PC-9 (cell line): Measurements from ENCODE around the gene VKORC1. TPM values are rescaled to one million over a fixed set of nuclear protein-coding genes. Genes with fewer than 3 reads are reported as not detected.

Source experiments
- BruUV-seq: library from RNA; stranded (reverse); fragments of 400-500 nt; replicated peaks from 2 replicates; lab custom pipeline; 2021; lab: Mats Ljungman, UMichigan
- CTCF ChIA-PET: fragments of 300-600 bp; sonication (Branson Sonifier 250); formaldehyde crosslinking; loops from one replicate; lab custom pipeline; 2022; ENCODE audit warnings: antibody characterized with exemption; lab: Charles Lee
- POLR2A ChIA-PET: fragments of 300-600 bp; sonication (Branson Sonifier 250); formaldehyde crosslinking; loops from one replicate; lab custom pipeline; 2022; ENCODE audit warnings: antibody characterized with exemption; ENCODE audit not compliant: unreplicated experiment; lab: Charles Lee
- DNase-seq, 2 experiments: peaks; one replicate each; pipeline versions ENCODE4 v3.0.0 to v3.0.0-alpha.2; 2015 to 2022; ENCODE audit warnings: mixed read lengths in 1 of 2
- H2AFZ ChIP-seq: fragments of 200-600 bp; sonication (generic); 2 replicates; pipeline ENCODE4 v1.8.1; 2017; ENCODE audit warnings: antibody characterized with exemption
- H3F3A ChIP-seq: fragments of 200-600 bp; sonication (generic); 2 replicates; pipeline ENCODE4 v1.8.1; 2017; ENCODE audit warnings: antibody characterized with exemption, mild to moderate bottlenecking, low read depth; ENCODE audit not compliant: insufficient read depth
- H3K27ac ChIP-seq: fragments of 200-600 bp; sonication (generic); 2 replicates; pipeline ENCODE4 v1.6.1; 2016; ENCODE audit warnings: mixed run types
- H3K27me3 ChIP-seq: fragments of 200-600 bp; sonication (generic); 2 replicates; pipeline ENCODE4 v1.6.1; 2016; ENCODE audit warnings: low read depth, mixed run types; ENCODE audit not compliant: insufficient read depth
- H3K36me3 ChIP-seq: fragments of 200-600 bp; sonication (generic); 2 replicates; pipeline ENCODE4 v1.6.1; 2016; ENCODE audit warnings: low read depth, mixed run types
- H3K4me1 ChIP-seq: fragments of 200-600 bp; sonication (generic); replicated peaks from 2 replicates; pipeline ENCODE4 v1.6.1; 2016; ENCODE audit warnings: mixed run types; ENCODE audit not compliant: insufficient read depth
- H3K4me2 ChIP-seq: fragments of 200-600 bp; sonication (generic); 2 replicates; pipeline ENCODE4 v1.6.1; 2017; ENCODE audit warnings: mixed run types
- H3K4me3 ChIP-seq: fragments of 200-600 bp; sonication (generic); 2 replicates; pipeline ENCODE4 v1.6.1; 2016; ENCODE audit warnings: mixed run types
- H3K79me2 ChIP-seq: fragments of 200-600 bp; sonication (generic); 2 replicates; pipeline ENCODE4 v1.6.1; 2017; ENCODE audit warnings: low read depth, mixed run types
- H3K9me2 ChIP-seq: fragments of 200-600 bp; sonication (generic); 2 replicates; pipeline ENCODE4 v1.8.1; 2017; ENCODE audit warnings: mild to moderate bottlenecking; ENCODE audit not compliant: insufficient read depth
- H3K9me3 ChIP-seq: fragments of 200-600 bp; sonication (generic); 2 replicates; pipeline ENCODE4 v1.8.1; 2016; ENCODE audit warnings: low read depth; ENCODE audit not compliant: insufficient read depth
- H4K20me1 ChIP-seq: fragments of 200-600 bp; sonication (generic); 2 replicates; pipeline ENCODE4 v1.8.1; 2017; ENCODE audit not compliant: insufficient read depth
- CTCF ChIP-seq: fragments of 200-600 bp; sonication (generic); conservative IDR thresholded peaks from 2 replicates; pipeline ENCODE4 v1.6.1; 2017; ENCODE audit warnings: mixed run types, antibody characterized with exemption, mild to moderate bottlenecking, moderate library complexity
- EZH2 ChIP-seq: fragments of 200-600 bp; sonication (generic); IDR thresholded peaks from 2 replicates; pipeline ENCODE4 v1.8.0; 2017; ENCODE audit warnings: antibody characterized with exemption, low read depth
- intact Hi-C: fragments of 100-400 bp; cut with micrococcal nuclease; formaldehyde crosslinking; loops from one replicate; pipeline ENCODE4 v1.10.0; 2022; ENCODE audit not compliant: unreplicated experiment
- total RNA-seq: library from RNA; stranded (reverse); gene quantifications from 2 replicates; pipeline ENCODE4 v1.2.3, GENCODE V29; 2021

VKORC1 gene
- total RNA-seq, 1 experiment from 2014 or later, result 46.0 TPM

GRCh38 chr16:31094088-31094423 lies 541 bp downstream of the VKORC1 start:
- Histone ChIP-seq H3K9me2 (no peaks in the 10 kb centered on the region), H3K27me3 (no peaks in the 10 kb centered on the region), H3K4me1 (0 out of 2 replicates have a peak, but pooled peaks cover 3% of the 10 kb centered on the region), H3K79me2 (peaks cover 4% of the 10 kb centered on the region; the same call in 1 of the 2 replicates), H4K20me1 (no peaks in the 10 kb centered on the region), H3K36me3 (no peaks in the 10 kb centered on the region), H3K4me3 (peak overlapping the region; percentile 71), H3F3A (peaks cover 24% of the 10 kb centered on the region), H3K4me2 (peak overlapping the region; percentile 90), H3K27ac (peak overlapping the region; percentile 35), H2AFZ (peak overlapping the region; percentile 97), H3K9me3 (no peaks in the 10 kb centered on the region)
- no TSS peak for BruUV-seq
- ChIA-PET CTCF (interaction anchor here (1.5 kb wide), 1 partner anchor 109 kb away, joined by 5 read pairs; the partner anchor contains the start of gene HSD3B7), POLR2A (interaction anchor here (0.8 kb wide), 1 partner anchor 24 kb away, joined by 5 read pairs; the partner anchor contains the start of gene KAT8)
- TF ChIP-seq CTCF (no peak), EZH2 (no peak)
- intact Hi-C loops, result loop anchor here (1.0 to 10.0 kb wide), 5 partner anchors 23 to 291 kb away; partner anchors contain the start of genes HSD3B7, KAT8 and STX4
- DNase-seq, result peak in 1 of 2 experiments; percentile 26

GRCh38 chr16:31093132-31093703 lies 1.4 kb downstream of the VKORC1 start:
- H3K27ac ChIP-seq, result no peak overlapping the region
- ChIA-PET CTCF (interaction anchor here (1.1 to 1.5 kb wide), 2 partner anchors 108 kb away, joined by 3 to 5 read pairs; partner anchors contain the start of gene HSD3B7), POLR2A (no interaction called here)
- peak overlapping the region; percentile 71; the same call in 1 of the 2 replicates for H3K4me3 ChIP-seq
- no TSS peak for BruUV-seq
- TF ChIP-seq CTCF (no peak), EZH2 (no peak)
- H3K79me2 ChIP-seq, result peaks cover 4% of the 10 kb centered on the region; the same call in 1 of the 2 replicates
- H2AFZ ChIP-seq, result no peak overlapping the region
- peak in 1 of 2 experiments; percentile 28 for DNase-seq
- 0 out of 2 replicates have a peak, but pooled peaks cover 3% of the 10 kb centered on the region for H3K4me1 ChIP-seq
- peaks cover 20% of the 10 kb centered on the region for H3F3A ChIP-seq
- no peaks in the 10 kb centered on the region for H3K9me3 ChIP-seq
- H4K20me1 ChIP-seq, result no peaks in the 10 kb centered on the region
- intact Hi-C loops, result loop anchor here (10.0 kb wide), 1 partner anchor 292 kb away; no protein-coding TSS in a partner anchor
- peak overlapping the region; percentile 90 for H3K4me2 ChIP-seq
- no peaks in the 10 kb centered on the region for H3K9me2 ChIP-seq
- no peaks in the 10 kb centered on the region for H3K36me3 ChIP-seq
- H3K27me3 ChIP-seq, result no peaks in the 10 kb centered on the region

GRCh38 chr16:31092330-31092729 lies 2.3 kb downstream of the VKORC1 start:
- Histone ChIP-seq H3F3A (peaks cover 17% of the 10 kb centered on the region), H3K9me3 (no peaks in the 10 kb centered on the region), H4K20me1 (no peaks in the 10 kb centered on the region), H3K79me2 (peaks cover 4% of the 10 kb centered on the region; the same call in 1 of the 2 replicates), H2AFZ (no peak overlapping the region), H3K36me3 (no peaks in the 10 kb centered on the region), H3K27me3 (no peaks in the 10 kb centered on the region), H3K9me2 (no peaks in the 10 kb centered on the region), H3K4me3 (no peak overlapping the region), H3K4me2 (no peak overlapping the region), H3K4me1 (0 out of 2 replicates have a peak, but pooled peaks cover 3% of the 10 kb centered on the region), H3K27ac (no peak overlapping the region)
- DNase-seq, result no peak
- ChIA-PET CTCF (interaction anchor here (0.6 to 1.1 kb wide), 3 partner anchors 41 to 199 kb away, joined by 3 to 4 read pairs (median 3); partner anchors contain the start of gene BCL7C), POLR2A (interaction anchor here (0.9 kb wide), 1 partner anchor 10 kb away, joined by 8 read pairs; no protein-coding TSS in a partner anchor)
- BruUV-seq, result no TSS peak
- TF ChIP-seq EZH2, result no peak
- no peak for TF ChIP-seq CTCF
- intact Hi-C loops, result loop anchor here (10.0 kb wide), 1 partner anchor 292 kb away; no protein-coding TSS in a partner anchor
